GM19035 (cell line): ENCODE measurements around the gene QRFP.
"Not testable (repeated sequence)": the region's sequence is repeated elsewhere in the genome, so short reads cannot be mapped to it uniquely, and the experiment has no call there.

Experiments
- ATAC-seq: cut with Tn5 transposase; IDR thresholded peaks from one replicate; pipeline ENCODE4 v1.9.1; 2021; ENCODE audit not compliant: unreplicated experiment

QRFP gene

GRCh38 chr9:130919559-130920145 is 23.0 kb upstream of the QRFP start:
- ATAC-seq = no peak

- ATAC-seq = no peak
These were observed 22.4 kb upstream of the QRFP start for GRCh38 chr9:130918826-130919558.

GRCh38 chr9:130918101-130918825 is 21.7 kb upstream of the QRFP start:
- ATAC-seq = no peak

GRCh38 chr9:130917168-130917960 is 20.8 kb upstream of the QRFP start:
- no peak for ATAC-seq

GRCh38 chr9:130915096-130915447 is 18.5 kb upstream of the QRFP start:
- ATAC-seq = no peak

- no peak for ATAC-seq
These were observed 17.9 kb upstream of the QRFP start for GRCh38 chr9:130914417-130915095.

- no peak for ATAC-seq
These were observed 17.2 kb upstream of the QRFP start for GRCh38 chr9:130913599-130914416.

GRCh38 chr9:130912932-130913598 is 16.5 kb upstream of the QRFP start:
- ATAC-seq = no peak

GRCh38 chr9:130911254-130912049 is 14.8 kb upstream of the QRFP start:
- ATAC-seq = no peak

GRCh38 chr9:130910670-130911069 is 14.1 kb upstream of the QRFP start:
- ATAC-seq = not testable (repeated sequence)

- ATAC-seq = not testable (repeated sequence)
These were observed 13.4 kb upstream of the QRFP start for GRCh38 chr9:130910041-130910440.

- ATAC-seq = no peak
These were observed 12.3 kb upstream of the QRFP start for GRCh38 chr9:130908878-130909355.

GRCh38 chr9:130908146-130908877 is 11.7 kb upstream of the QRFP start:
- no peak for ATAC-seq

- no peak for ATAC-seq
These were observed 10.3 kb upstream of the QRFP start for GRCh38 chr9:130906735-130907416.

- ATAC-seq = no peak
These were observed 9.5 kb upstream of the QRFP start for GRCh38 chr9:130905902-130906734.

- ATAC-seq = no peak
These were observed 8.7 kb upstream of the QRFP start for GRCh38 chr9:130905125-130905901.
